ENCODE measurements around the gene WDR7.

DNA sequence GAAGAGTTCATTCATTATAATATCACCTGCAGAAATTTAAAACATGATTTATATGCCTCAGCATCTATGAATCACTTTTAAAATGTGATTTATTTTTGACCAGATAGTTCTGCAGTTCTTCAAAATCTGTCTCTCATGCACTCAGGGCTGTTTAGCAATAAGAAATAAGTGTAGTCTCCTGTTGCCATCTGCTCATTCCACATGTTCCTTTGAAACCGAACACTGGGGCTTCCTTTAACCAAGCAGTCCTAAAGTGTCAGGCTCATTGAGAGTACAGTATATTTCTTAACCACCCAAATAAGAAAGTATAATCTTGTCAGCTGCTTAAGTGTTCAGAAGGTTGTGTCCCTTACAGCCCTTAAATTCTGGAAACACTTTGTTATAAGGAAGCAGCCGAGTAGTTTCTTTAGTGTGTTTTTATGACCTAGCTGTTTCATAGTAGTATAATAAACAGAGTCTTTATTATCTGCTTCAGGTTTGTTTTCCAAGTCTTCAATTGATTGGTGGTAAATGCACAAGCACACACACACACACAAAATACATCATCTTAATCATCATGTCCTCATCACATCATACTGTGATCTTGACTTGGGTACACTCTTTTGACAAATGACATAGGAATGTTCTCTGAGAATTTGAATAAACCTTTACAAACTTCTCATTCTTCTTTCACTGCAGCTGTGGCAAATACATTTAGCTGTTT, 10.4 kb downstream of the WDR7 start:
- TF ChIP-seq, protein P1, sequence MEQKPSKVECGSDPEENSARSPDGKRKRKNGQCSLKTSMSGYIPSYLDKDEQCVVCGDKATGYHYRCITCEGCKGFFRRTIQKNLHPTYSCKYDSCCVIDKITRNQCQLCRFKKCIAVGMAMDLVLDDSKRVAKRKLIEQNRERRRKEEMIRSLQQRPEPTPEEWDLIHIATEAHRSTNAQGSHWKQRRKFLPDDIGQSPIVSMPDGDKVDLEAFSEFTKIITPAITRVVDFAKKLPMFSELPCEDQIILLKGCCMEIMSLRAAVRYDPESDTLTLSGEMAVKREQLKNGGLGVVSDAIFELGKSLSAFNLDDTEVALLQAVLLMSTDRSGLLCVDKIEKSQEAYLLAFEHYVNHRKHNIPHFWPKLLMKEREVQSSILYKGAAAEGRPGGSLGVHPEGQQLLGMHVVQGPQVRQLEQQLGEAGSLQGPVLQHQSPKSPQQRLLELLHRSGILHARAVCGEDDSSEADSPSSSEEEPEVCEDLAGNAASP (IDR thresholded peaks at IDR 0.05): no peak
- TF ChIP-seq, protein P2, sequence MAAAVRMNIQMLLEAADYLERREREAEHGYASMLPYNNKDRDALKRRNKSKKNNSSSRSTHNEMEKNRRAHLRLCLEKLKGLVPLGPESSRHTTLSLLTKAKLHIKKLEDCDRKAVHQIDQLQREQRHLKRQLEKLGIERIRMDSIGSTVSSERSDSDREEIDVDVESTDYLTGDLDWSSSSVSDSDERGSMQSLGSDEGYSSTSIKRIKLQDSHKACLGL (CRISPR knock-in tag; IDR thresholded peaks at IDR 0.05; ENCODE audit: borderline replicate concordance, poor library complexity, severe bottlenecking): no peak
- no peak for TF ChIP-seq PHF8 (IDR thresholded peaks at IDR 0.05; ENCODE audit: borderline replicate concordance, low read length)
- no peak for TF ChIP-seq SRSF9 (IDR thresholded peaks at IDR 0.05; ENCODE audit: borderline replicate concordance, low read depth, low read length)
- TF ChIP-seq PTBP1 (IDR thresholded peaks at IDR 0.05; ENCODE audit: low read depth, low read length): no peak
- TF ChIP-seq CREB1 (IDR thresholded peaks at IDR 0.05): no peak
- no peak for TF ChIP-seq CREB1 (CRISPR knock-in tag; IDR thresholded peaks at IDR 0.05)
- TF ChIP-seq TAF1 (IDR thresholded peaks at IDR 0.05; ENCODE audit: control insufficient read depth, extremely low read depth, insufficient read depth, low read length, severe bottlenecking): no peak
- TF ChIP-seq, protein P3, sequence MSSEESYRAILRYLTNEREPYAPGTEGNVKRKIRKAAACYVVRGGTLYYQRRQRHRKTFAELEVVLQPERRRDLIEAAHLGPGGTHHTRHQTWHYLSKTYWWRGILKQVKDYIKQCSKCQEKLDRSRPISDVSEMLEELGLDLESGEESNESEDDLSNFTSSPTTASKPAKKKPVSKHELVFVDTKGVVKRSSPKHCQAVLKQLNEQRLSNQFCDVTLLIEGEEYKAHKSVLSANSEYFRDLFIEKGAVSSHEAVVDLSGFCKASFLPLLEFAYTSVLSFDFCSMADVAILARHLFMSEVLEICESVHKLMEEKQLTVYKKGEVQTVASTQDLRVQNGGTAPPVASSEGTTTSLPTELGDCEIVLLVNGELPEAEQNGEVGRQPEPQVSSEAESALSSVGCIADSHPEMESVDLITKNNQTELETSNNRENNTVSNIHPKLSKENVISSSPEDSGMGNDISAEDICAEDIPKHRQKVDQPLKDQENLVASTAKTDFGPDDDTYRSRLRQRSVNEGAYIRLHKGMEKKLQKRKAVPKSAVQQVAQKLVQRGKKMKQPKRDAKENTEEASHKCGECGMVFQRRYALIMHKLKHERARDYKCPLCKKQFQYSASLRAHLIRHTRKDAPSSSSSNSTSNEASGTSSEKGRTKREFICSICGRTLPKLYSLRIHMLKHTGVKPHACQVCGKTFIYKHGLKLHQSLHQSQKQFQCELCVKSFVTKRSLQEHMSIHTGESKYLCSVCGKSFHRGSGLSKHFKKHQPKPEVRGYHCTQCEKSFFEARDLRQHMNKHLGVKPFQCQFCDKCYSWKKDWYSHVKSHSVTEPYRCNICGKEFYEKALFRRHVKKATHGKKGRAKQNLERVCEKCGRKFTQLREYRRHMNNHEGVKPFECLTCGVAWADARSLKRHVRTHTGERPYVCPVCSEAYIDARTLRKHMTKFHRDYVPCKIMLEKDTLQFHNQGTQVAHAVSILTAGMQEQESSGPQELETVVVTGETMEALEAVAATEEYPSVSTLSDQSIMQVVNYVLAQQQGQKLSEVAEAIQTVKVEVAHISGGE (CRISPR knock-in tag; IDR thresholded peaks at IDR 0.05): no peak
- no peak for TF ChIP-seq DNMT1 (IDR thresholded peaks at IDR 0.05)
- TF ChIP-seq HCFC1 (IDR thresholded peaks at IDR 0.05; ENCODE audit: low read depth, low read length): no peak
- no peak for TF ChIP-seq POLR2AphosphoS5 (IDR thresholded peaks at IDR 0.05; ENCODE audit: control insufficient read depth, insufficient read depth, low read depth, low read length)
- TF ChIP-seq, protein P4, sequence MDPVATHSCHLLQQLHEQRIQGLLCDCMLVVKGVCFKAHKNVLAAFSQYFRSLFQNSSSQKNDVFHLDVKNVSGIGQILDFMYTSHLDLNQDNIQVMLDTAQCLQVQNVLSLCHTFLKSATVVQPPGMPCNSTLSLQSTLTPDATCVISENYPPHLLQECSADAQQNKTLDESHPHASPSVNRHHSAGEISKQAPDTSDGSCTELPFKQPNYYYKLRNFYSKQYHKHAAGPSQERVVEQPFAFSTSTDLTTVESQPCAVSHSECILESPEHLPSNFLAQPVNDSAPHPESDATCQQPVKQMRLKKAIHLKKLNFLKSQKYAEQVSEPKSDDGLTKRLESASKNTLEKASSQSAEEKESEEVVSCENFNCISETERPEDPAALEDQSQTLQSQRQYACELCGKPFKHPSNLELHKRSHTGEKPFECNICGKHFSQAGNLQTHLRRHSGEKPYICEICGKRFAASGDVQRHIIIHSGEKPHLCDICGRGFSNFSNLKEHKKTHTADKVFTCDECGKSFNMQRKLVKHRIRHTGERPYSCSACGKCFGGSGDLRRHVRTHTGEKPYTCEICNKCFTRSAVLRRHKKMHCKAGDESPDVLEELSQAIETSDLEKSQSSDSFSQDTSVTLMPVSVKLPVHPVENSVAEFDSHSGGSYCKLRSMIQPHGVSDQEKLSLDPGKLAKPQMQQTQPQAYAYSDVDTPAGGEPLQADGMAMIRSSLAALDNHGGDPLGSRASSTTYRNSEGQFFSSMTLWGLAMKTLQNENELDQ (CRISPR knock-in tag; IDR thresholded peaks at IDR 0.05; ENCODE audit: borderline replicate concordance): no peak
- TF ChIP-seq, protein P5, sequence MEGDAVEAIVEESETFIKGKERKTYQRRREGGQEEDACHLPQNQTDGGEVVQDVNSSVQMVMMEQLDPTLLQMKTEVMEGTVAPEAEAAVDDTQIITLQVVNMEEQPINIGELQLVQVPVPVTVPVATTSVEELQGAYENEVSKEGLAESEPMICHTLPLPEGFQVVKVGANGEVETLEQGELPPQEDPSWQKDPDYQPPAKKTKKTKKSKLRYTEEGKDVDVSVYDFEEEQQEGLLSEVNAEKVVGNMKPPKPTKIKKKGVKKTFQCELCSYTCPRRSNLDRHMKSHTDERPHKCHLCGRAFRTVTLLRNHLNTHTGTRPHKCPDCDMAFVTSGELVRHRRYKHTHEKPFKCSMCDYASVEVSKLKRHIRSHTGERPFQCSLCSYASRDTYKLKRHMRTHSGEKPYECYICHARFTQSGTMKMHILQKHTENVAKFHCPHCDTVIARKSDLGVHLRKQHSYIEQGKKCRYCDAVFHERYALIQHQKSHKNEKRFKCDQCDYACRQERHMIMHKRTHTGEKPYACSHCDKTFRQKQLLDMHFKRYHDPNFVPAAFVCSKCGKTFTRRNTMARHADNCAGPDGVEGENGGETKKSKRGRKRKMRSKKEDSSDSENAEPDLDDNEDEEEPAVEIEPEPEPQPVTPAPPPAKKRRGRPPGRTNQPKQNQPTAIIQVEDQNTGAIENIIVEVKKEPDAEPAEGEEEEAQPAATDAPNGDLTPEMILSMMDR (IDR thresholded peaks at IDR 0.05 in 2 of 3, conservative IDR thresholded peaks at IDR 0.05 in 1 of 3; ENCODE audit: insufficient read depth in 2 of 3, low read depth in 1 of 3, low read length in 3 of 3): no peak
- no peak for TF ChIP-seq CBX2 (IDR thresholded peaks at IDR 0.05; ENCODE audit: insufficient read depth, low read length, poor library complexity, severe bottlenecking)

Measured in K562 (cell line).